ENCODE data around the gene CPNE7.

Gene CPNE7

DNA sequence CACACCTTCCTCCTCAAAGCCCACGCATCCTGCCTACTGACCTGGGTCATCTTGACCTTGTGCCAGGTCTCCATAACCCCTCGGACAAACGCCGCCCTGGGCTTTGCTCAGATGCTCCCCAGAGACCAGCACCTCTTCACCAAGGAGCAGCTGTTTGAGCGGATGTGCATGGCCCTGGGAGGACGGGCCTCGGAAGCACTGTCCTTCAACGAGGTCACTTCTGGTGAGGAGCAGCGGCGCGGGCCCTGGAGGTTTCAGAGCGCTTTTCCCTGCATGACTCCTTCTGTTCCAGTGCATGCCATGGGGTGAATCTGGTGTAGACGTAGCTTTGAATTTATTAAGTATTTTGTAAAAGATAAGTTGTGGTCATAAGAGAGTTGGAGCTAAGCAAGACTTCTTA is 22.6 kb upstream of the CPNE7 start:
- Histone ChIP-seq H2AFZ (no peak overlapping the region), H3K9ac (no peak overlapping the region), H3K4me3 (ENCODE audit: low read depth, low read length) (no peak overlapping the region), H3K9me3 (ENCODE audit: control insufficient read depth, low read length) (no peaks in the 10 kb centered on the region), H3K27ac (no peak overlapping the region), H3K79me2 (no peaks in the 10 kb centered on the region), H3K36me3 (ENCODE audit: control insufficient read depth, insufficient read depth, low read length) (no peaks in the 10 kb centered on the region), H3K4me1 (no peaks in the 10 kb centered on the region), H3K4me2 (ENCODE audit: low read length) (no peak overlapping the region), H3K27me3 (ENCODE audit: control insufficient read depth, insufficient read depth, low read length) (no peaks in the 10 kb centered on the region)
- TF ChIP-seq, protein P1, sequence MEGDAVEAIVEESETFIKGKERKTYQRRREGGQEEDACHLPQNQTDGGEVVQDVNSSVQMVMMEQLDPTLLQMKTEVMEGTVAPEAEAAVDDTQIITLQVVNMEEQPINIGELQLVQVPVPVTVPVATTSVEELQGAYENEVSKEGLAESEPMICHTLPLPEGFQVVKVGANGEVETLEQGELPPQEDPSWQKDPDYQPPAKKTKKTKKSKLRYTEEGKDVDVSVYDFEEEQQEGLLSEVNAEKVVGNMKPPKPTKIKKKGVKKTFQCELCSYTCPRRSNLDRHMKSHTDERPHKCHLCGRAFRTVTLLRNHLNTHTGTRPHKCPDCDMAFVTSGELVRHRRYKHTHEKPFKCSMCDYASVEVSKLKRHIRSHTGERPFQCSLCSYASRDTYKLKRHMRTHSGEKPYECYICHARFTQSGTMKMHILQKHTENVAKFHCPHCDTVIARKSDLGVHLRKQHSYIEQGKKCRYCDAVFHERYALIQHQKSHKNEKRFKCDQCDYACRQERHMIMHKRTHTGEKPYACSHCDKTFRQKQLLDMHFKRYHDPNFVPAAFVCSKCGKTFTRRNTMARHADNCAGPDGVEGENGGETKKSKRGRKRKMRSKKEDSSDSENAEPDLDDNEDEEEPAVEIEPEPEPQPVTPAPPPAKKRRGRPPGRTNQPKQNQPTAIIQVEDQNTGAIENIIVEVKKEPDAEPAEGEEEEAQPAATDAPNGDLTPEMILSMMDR (IDR thresholded peaks at IDR 0.05): no peak

DNA sequence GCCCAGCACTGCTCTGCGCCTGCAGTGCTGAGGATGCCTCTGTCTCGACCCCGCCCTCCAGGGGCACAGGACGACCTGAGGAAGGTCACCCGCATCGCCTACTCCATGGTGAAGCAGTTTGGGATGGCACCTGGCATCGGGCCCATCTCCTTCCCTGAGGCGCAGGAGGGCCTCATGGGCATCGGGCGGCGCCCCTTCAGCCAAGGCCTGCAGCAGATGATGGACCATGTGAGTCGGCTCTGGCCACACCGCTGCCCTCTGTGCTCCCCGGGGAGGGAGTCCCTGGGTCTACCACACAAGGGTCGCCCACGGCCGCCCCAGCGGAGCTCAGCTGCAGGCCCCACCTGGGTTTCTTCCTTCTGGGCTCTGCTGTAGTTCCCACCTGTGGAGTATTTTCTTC is 21.8 kb upstream of the CPNE7 start:
- Histone ChIP-seq H2AFZ (no peak overlapping the region), H3K9ac (no peak overlapping the region), H3K36me3 (ENCODE audit: control insufficient read depth, insufficient read depth, low read length) (no peaks in the 10 kb centered on the region), H3K4me3 (ENCODE audit: low read depth, low read length) (no peak overlapping the region), H3K4me1 (no peaks in the 10 kb centered on the region), H3K4me2 (ENCODE audit: low read length) (no peak overlapping the region), H3K79me2 (no peaks in the 10 kb centered on the region), H3K27me3 (ENCODE audit: control insufficient read depth, insufficient read depth, low read length) (no peaks in the 10 kb centered on the region), H3K9me3 (ENCODE audit: control insufficient read depth, low read length) (no peaks in the 10 kb centered on the region), H3K27ac (no peak overlapping the region)
- TF ChIP-seq, protein P1 (IDR thresholded peaks at IDR 0.05): no peak

DNA sequence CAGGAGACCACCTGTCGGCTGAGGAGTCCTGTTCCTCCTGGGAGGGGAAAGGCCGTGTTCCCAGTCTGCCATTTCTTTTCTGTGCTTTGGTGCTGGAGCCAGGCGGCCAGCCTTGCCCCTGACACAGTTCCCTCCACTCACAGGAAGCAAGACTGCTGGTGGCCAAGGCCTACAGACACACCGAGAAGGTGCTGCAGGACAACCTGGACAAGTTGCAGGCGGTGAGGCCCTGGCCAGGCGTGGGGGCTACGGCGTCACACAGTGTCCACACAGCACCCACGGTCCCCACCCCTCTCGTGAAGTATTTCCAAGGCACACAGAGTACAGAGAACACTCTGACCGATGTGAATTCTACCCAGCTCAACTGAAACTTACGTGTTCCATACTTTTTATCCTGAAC is 21.2 kb upstream of the CPNE7 start:
- Histone ChIP-seq H2AFZ (no peak overlapping the region), H3K9ac (no peak overlapping the region), H3K4me2 (ENCODE audit: low read length) (no peak overlapping the region), H3K4me1 (no peaks in the 10 kb centered on the region), H3K36me3 (ENCODE audit: control insufficient read depth, insufficient read depth, low read length) (no peaks in the 10 kb centered on the region), H3K79me2 (no peaks in the 10 kb centered on the region), H3K9me3 (ENCODE audit: control insufficient read depth, low read length) (no peaks in the 10 kb centered on the region), H3K4me3 (ENCODE audit: low read depth, low read length) (no peak overlapping the region), H3K27ac (no peak overlapping the region), H3K27me3 (ENCODE audit: control insufficient read depth, insufficient read depth, low read length) (no peaks in the 10 kb centered on the region)
- TF ChIP-seq, protein P1 (IDR thresholded peaks at IDR 0.05): no peak

DNA sequence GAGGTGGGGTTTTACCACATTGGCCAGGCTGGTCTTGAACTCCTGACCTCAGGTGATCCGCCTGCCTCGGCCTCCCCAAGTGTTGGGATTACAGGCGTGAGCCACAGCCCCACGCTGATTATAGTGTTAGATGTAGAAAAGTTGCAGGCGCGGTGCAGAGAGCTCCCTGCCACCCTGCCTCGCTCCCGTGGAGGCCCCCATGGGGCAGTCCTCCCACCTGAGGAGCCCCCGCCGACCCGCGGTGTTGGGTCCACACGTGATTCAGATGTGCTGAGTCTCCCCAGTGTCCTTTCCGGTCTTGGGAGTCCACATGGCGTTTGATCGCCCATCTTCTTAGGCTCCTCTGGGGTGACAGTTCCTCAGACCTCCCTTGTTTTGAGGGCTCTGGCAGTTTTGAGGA is 20.3 kb upstream of the CPNE7 start:
- H3K36me3 ChIP-seq (ENCODE audit: control insufficient read depth, insufficient read depth, low read length): no peaks in the 10 kb centered on the region

DNA sequence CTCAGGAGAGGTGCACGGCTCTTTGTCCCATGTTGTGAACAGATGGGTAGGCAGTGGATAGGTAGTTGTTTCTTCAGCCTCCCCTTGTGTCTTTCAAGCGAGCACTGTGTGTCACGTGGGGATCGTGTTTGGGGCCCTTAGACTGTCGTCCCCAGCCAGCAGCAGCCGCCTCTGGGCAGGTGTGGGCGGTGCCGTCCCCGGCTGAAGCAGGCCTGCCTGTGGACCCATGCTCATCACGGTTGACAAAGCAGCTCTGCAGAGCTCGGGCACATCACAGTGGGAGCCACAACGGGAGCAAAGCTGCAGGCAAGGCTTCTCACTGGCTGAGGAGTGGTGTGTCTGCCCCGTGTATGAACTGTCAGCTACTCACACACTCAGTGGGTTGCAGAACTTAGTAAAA is 19.8 kb upstream of the CPNE7 start:
- H3K36me3 ChIP-seq (ENCODE audit: control insufficient read depth, insufficient read depth, low read length): no peaks in the 10 kb centered on the region

More for the DNA sequence above, 20.3 kb upstream of the CPNE7 start:
- H3K4me1 ChIP-seq: peaks cover 4% of the 10 kb centered on the region
- H3K27ac ChIP-seq: no peak overlapping the region
- no peak overlapping the region for H3K4me2 ChIP-seq (ENCODE audit: low read length)
- TF ChIP-seq, protein P1 (IDR thresholded peaks at IDR 0.05): no peak
- no peak overlapping the region for H2AFZ ChIP-seq
- no peaks in the 10 kb centered on the region for H3K27me3 ChIP-seq (ENCODE audit: control insufficient read depth, insufficient read depth, low read length)
- no peak overlapping the region for H3K4me3 ChIP-seq (ENCODE audit: low read depth, low read length)
- no peak overlapping the region for H3K9ac ChIP-seq
- no peaks in the 10 kb centered on the region for H3K79me2 ChIP-seq
- no peaks in the 10 kb centered on the region for H3K9me3 ChIP-seq (ENCODE audit: control insufficient read depth, low read length)

More for the DNA sequence above, 19.8 kb upstream of the CPNE7 start:
- Histone ChIP-seq H3K4me3 (ENCODE audit: low read depth, low read length) (no peak overlapping the region), H3K9ac (no peak overlapping the region), H3K4me1 (peaks cover 4% of the 10 kb centered on the region), H3K27me3 (ENCODE audit: control insufficient read depth, insufficient read depth, low read length) (no peaks in the 10 kb centered on the region), H3K9me3 (ENCODE audit: control insufficient read depth, low read length) (no peaks in the 10 kb centered on the region), H3K79me2 (no peaks in the 10 kb centered on the region), H2AFZ (no peak overlapping the region), H3K27ac (no peak overlapping the region), H3K4me2 (ENCODE audit: low read length) (no peak overlapping the region)
- TF ChIP-seq, protein P1 (IDR thresholded peaks at IDR 0.05): no peak
